Stimulated activated CD4-positive, alpha-beta T cell treated with anti-CD3 and anti-CD28 coated beads, Interleukin-2, amount 100 ng/mL, for 48 hours (primary cell): ENCODE results near the gene MYT1.
A peak's percentile ranks its signal among the peaks of the same experiment; 100 is the strongest.

Source experiments
- DNase-seq, 2 donors: peaks; one replicate each; pipeline ENCODE4 v3.0.0-alpha.2; 2020

Gene MYT1

GRCh38 chr20:64253443-64253842 is 89.2 kb downstream of the MYT1 start:
- DNase-seq, result no peak

GRCh38 chr20:64254156-64254555 is 89.9 kb downstream of the MYT1 start:
- no peak for DNase-seq

- no peak for DNase-seq
Observed at GRCh38 chr20:64254571-64255360, 90.5 kb downstream of the MYT1 start.

- peak; percentile 77 to 87 for DNase-seq
Observed at GRCh38 chr20:64255361-64256281, 91.4 kb downstream of the MYT1 start, which contains the start of gene PCMTD2. Gene PCMTD2, plus strand, starts transcription at chr20:64255748. Its CDS starts 4,218 bp downstream, at chr20:64259966.

- peak in 1 of 2 donors; percentile 7 for DNase-seq
Observed at GRCh38 chr20:64256282-64256935, 92.2 kb downstream of the MYT1 start.

GRCh38 chr20:64257107-64257757 is 93.0 kb downstream of the MYT1 start:
- no peak for DNase-seq

- DNase-seq, result no peak
Observed at GRCh38 chr20:64258071-64258823, 94.0 kb downstream of the MYT1 start.

- no peak for DNase-seq
Observed at GRCh38 chr20:64260239-64260638, 96.0 kb downstream of the MYT1 start.

GRCh38 chr20:64261138-64261537 is 96.9 kb downstream of the MYT1 start:
- DNase-seq, result no peak

GRCh38 chr20:64264091-64264490 is 99.8 kb downstream of the MYT1 start:
- DNase-seq, result no peak

- no peak for DNase-seq
Observed at GRCh38 chr20:64265201-64265600, 100.9 kb downstream of the MYT1 start.

- no peak for DNase-seq
Observed at GRCh38 chr20:64266988-64267387, 102.7 kb downstream of the MYT1 start.

- no peak for DNase-seq
Observed at GRCh38 chr20:64268174-64268573, 103.9 kb downstream of the MYT1 start.

GRCh38 chr20:64269604-64270411 is 105.6 kb downstream of the MYT1 start:
- no peak for DNase-seq

GRCh38 chr20:64271636-64272035 is 107.4 kb downstream of the MYT1 start:
- DNase-seq, result no peak

GRCh38 chr20:64273109-64273508 is 108.9 kb downstream of the MYT1 start:
- no peak for DNase-seq

- DNase-seq, result no peak
Observed at GRCh38 chr20:64276817-64277216, 112.6 kb downstream of the MYT1 start.

GRCh38 chr20:64277571-64278316 is 113.5 kb downstream of the MYT1 start:
- no peak for DNase-seq

- DNase-seq, result no peak
Observed at GRCh38 chr20:64278317-64278681, 114.0 kb downstream of the MYT1 start.

- DNase-seq, result no peak
Observed at GRCh38 chr20:64279826-64280459, 115.7 kb downstream of the MYT1 start.
